SK-N-MC (cell line): ENCODE data around the gene SIAH3.

ENCODE experiments used
- DNase-seq: peaks from one replicate; pipeline ENCODE4 v3.0.0-alpha.2; 2011; ENCODE audit warnings: low read depth, low spot score
- H3K27ac ChIP-seq: fragments of 200-600 bp; sonication (generic); 2 replicates; pipeline ENCODE4 v1.5.1; 2016; ENCODE audit warnings: mixed run types
- H3K36me3 ChIP-seq: fragments of 200-600 bp; sonication (generic); 2 replicates; pipeline ENCODE4 v1.6.1; 2017; ENCODE audit warnings: antibody characterized with exemption, low read length, mixed read lengths; ENCODE audit not compliant: insufficient read depth
- H3K4me3 ChIP-seq: fragments of 200-600 bp; sonication (generic); 2 replicates; pipeline ENCODE4 v1.5.1; 2016
- H3K9ac ChIP-seq: fragments of 200-600 bp; sonication (generic); 2 replicates; pipeline ENCODE4 v1.8.0; 2017; ENCODE audit warnings: mixed run types, mixed read lengths; ENCODE audit not compliant: insufficient read length
- H3K9me3 ChIP-seq: fragments of 200-600 bp; sonication (generic); 2 replicates; pipeline ENCODE4 v1.6.1; 2017; ENCODE audit warnings: low read depth, mild to moderate bottlenecking, antibody characterized with exemption, low read length, moderate library complexity, mixed read lengths
- EZH2 ChIP-seq: fragments of 200-600 bp; sonication (generic); IDR thresholded peaks from one replicate; pipeline ENCODE4 v1.6.1; 2017; ENCODE audit warnings: antibody characterized with exemption
- FOXP2 ChIP-seq: optimal IDR thresholded peaks from 2 replicates; pipeline ENCODE3; 2011; ENCODE audit warnings: mild to moderate bottlenecking, moderate library complexity; ENCODE audit not compliant: insufficient read depth; ENCODE audit errors: extremely low read length, control extremely low read depth
- POLR2AphosphoS5 ChIP-seq: IDR thresholded peaks from 2 replicates; pipeline ENCODE4 v1.6.1; 2012; ENCODE audit warnings: mild to moderate bottlenecking, low read depth, low read length, borderline replicate concordance

SIAH3 gene, protein sequence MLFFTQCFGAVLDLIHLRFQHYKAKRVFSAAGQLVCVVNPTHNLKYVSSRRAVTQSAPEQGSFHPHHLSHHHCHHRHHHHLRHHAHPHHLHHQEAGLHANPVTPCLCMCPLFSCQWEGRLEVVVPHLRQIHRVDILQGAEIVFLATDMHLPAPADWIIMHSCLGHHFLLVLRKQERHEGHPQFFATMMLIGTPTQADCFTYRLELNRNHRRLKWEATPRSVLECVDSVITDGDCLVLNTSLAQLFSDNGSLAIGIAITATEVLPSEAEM

DNA sequence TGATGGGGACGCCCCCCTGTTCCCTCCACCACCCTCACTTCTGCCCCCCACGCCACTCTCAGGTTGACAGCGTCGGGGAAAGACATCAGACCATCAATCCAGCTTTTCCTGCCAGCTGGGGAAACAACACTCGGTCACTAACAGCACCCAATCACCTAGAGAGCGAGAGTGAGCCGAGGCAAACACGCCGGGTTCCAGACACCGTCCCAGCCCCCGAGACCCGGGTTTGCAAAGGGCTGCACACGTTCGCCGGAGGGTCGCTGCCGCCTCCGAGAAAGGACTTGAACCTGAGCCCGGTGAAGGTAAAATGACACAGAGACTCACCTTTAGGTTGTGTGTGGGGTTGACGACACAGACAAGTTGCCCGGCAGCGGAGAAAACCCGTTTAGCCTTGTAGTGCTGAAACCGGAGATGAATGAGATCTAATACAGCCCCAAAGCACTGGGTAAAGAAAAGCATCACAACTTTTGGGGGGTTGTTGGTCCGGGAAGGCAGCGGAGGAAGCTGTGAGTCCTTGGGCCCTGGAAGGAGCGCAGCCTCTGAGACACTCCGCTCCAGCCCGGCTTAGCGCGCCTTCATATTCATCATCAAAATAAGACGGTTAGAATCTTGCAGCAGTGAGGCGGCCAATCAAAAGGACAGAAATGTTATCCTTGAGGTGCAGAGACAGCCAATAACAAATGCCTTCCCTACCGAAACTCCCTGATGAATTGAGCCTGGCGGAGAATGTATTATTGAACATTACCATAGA lies at the start of gene SIAH3:
Gene SIAH3 (minus strand): TSS at position 583 of the 751 bp plus-strand sequence. CDS start 124 bp downstream, at position 459.
- Histone ChIP-seq H3K4me3 (peak within 1 kb of the TSS; percentile 90), H3K9me3 (no peaks in the 10 kb centered on the region), H3K9ac (peak within 1 kb of the TSS; percentile 59), H3K36me3 (no peaks in the 10 kb centered on the region), H3K27ac (no peak within 1 kb of the TSS)
- TF ChIP-seq POLR2AphosphoS5 = no peak
- no peak for TF ChIP-seq EZH2
- no peak for TF ChIP-seq FOXP2
- peak; percentile 56 for DNase-seq

DNA sequence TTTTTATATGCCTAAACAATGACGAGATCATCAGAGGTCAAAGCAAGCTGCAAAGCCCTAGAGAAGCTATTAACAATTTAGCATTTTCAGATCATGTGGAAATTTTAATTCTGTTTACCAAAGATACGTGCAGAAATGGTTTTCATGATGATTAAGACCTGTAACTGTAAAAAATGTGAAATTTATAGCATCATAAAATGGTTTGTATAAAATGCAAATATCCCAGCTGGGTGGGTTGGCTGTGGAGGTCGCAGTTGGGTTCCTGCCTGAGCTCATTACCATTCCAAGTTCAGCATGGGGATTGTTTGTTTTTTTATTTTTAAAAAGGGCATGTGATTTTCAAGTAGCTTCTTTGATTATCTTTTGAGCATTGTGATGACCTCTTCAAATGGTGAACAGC lies 47.9 kb upstream of the SIAH3 start:
- no peaks in the 10 kb centered on the region for H3K9me3 ChIP-seq
- H3K36me3 ChIP-seq = no peaks in the 10 kb centered on the region
- TF ChIP-seq FOXP2 (no peak), EZH2 (no peak), POLR2AphosphoS5 (peak; percentile 42; the same call in 1 of the 2 replicates)
- H3K4me3 ChIP-seq = peak overlapping the region; percentile 67
- peak overlapping the region; percentile 99 for H3K27ac ChIP-seq
- peak overlapping the region; percentile 68 for H3K9ac ChIP-seq
- peak; percentile 48 for DNase-seq

DNA sequence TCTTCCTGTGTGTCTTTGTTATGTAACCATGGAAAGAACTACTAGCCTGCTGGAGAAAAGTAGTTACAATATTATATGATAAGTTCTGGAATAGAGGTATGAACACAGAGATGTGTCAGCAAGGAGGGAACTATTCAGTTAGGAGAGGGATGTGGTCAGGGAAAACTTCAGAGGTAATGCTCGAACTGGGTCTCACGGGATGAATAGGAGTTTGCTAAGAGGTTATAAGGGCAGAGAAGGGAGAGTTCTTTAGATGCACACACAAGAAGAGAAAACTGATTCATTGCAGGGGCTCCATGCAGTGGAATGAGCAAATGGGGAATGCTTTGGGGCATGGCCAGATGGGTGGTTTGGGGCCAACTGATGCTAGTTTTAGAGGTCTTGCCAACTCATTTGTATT lies 46.0 kb upstream of the SIAH3 start:
- Histone ChIP-seq H3K36me3 (no peaks in the 10 kb centered on the region), H3K9ac (peak overlapping the region; percentile 73), H3K9me3 (no peaks in the 10 kb centered on the region), H3K27ac (peak overlapping the region; percentile 99), H3K4me3 (peak overlapping the region; percentile 54)
- TF ChIP-seq FOXP2 (no peak), POLR2AphosphoS5 (no peak; the same call in 1 of the 2 replicates), EZH2 (no peak)
- DNase-seq = no peak

DNA sequence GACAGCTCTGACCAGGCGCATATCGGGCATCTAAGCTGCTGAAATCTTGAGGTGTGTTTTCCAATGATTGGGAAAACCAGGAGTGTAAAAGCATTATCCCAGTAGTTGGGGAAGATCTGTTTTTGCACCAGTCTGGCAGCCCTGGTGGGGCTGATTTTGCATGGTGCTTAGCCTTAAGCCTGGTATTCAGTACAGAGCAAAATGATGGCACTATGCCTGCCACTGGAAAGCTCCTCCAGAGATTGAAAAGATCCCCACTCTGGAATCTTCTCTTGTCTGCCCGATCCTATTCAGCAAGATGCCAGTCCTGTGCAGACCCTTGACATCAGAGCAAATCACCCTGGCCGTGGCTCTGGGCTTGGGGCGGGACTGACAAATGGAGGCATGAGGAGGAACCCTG lies 44.7 kb upstream of the SIAH3 start:
- Histone ChIP-seq H3K4me3 (peak overlapping the region; percentile 64), H3K36me3 (no peaks in the 10 kb centered on the region), H3K9me3 (no peaks in the 10 kb centered on the region), H3K27ac (peak overlapping the region; percentile 99), H3K9ac (peak overlapping the region; percentile 70)
- DNase-seq = no peak
- TF ChIP-seq POLR2AphosphoS5 (no peak), EZH2 (no peak), FOXP2 (no peak)

DNA sequence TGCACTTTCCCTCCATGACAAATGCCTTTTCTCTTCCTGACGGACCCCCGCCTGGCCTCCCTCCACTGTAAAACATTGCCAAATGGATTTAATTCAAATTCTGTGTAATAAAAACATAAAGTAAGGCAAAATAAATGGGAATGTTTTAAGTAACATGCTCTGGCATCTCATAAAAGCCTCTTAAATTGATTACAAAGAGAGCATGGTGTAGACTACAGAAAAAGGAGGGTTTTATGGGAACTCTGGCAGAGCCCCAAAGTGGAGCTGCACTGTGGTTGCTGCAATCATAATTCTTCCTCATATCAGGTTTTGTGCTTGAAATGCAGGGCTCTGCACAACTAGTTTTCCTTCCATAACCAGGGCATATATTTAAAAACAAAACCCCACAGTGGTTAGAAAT lies 44.3 kb upstream of the SIAH3 start:
- peak overlapping the region; percentile 99 for H3K27ac ChIP-seq
- H3K36me3 ChIP-seq = no peaks in the 10 kb centered on the region
- H3K9ac ChIP-seq = peak overlapping the region; percentile 70
- H3K4me3 ChIP-seq = peak overlapping the region; percentile 64
- H3K9me3 ChIP-seq = no peaks in the 10 kb centered on the region
- TF ChIP-seq POLR2AphosphoS5 (0 out of 2 replicates have a peak, but pooled peaks have one; percentile 36), FOXP2 (no peak)
- peak; percentile 80 for DNase-seq

DNA sequence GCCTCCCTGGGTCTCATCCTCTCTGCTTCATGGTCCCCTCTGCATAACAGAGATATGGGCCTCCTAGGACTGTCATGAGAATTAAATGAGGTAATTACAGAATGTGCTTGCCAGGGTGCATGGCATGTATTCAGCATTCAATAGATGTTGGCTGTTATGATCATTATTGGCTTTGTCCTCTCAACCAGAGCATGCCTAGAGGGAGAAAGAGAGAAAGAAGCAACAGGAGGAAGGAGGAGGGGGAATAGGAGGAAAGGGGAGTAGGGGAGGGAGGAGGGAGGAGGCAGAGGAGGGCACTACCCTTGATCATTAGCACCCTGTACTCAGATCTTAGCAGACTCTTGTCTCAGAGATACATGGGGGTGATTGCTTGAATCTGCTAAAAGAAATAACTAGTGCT lies 41.0 kb upstream of the SIAH3 start:
- Histone ChIP-seq H3K4me3 (no peak overlapping the region), H3K9ac (peak overlapping the region; percentile 33), H3K9me3 (no peaks in the 10 kb centered on the region), H3K36me3 (no peaks in the 10 kb centered on the region), H3K27ac (peak overlapping the region; percentile 79)
- TF ChIP-seq POLR2AphosphoS5 = no peak
- no peak for TF ChIP-seq EZH2
- no peak for TF ChIP-seq FOXP2
- DNase-seq = no peak

DNA sequence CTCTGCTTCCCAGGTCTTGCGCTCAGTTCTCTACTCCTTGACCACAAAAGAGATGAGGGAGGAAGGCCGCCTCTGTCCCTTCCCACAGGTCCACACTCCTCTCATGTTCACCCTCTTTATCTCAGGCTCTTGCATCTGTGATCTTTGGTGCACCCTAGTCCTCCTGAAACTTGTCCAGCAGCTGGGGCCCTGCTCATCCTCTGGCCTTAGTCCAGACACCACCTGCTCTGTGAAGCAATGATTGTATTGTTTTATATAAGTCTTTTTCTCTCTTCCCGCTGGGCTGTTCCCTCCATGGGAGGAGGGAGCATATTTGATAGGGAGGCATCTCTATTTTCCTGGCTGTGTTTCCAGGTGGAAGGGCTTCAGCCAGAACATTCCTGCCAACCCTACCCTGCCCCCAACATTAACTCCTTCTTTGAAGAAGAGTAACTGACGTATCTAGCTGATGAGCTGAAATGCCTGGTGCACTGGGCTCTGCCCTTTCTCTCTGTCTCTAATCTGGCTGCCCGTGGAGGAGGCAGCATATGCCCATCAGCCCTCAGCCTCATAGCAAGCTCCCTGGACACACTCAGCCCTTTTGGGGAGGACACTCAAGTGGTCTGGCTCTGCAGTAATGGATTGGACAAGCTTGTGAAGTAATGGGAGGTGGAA lies 38.2 kb upstream of the SIAH3 start:
- TF ChIP-seq FOXP2 (no peak), POLR2AphosphoS5 (no peak), EZH2 (no peak)
- Histone ChIP-seq H3K4me3 (no peak overlapping the region), H3K27ac (no peak overlapping the region), H3K36me3 (no peaks in the 10 kb centered on the region), H3K9me3 (no peaks in the 10 kb centered on the region), H3K9ac (no peak overlapping the region)
- no peak for DNase-seq

DNA sequence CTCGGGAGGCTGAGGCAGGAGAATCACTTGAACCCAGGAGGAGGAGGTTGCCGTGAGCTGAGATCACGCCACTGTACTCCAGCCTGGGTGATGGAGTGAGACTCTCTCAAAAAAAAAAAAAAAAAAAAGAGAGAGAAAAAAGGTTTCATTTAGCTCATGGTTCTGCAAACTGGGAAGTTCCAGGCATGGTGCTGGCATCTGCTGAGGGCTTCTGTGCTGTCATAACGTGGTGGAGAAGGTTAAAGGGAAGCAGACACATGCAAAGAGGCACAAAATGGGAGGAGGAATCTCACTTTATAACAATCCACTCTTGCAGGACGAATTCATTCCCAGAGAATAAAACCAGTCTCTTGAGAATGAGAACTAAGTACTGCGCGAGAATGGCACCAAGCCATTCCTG lies 34.9 kb upstream of the SIAH3 start:
- Histone ChIP-seq H3K27ac (peak overlapping the region; percentile 4), H3K36me3 (no peaks in the 10 kb centered on the region), H3K9ac (no peak overlapping the region), H3K9me3 (no peaks in the 10 kb centered on the region), H3K4me3 (no peak overlapping the region)
- no peak for TF ChIP-seq POLR2AphosphoS5
- TF ChIP-seq FOXP2 = no peak
- TF ChIP-seq EZH2 = no peak
- no peak for DNase-seq
